ENCODE measurements around the gene BCR. TPM values are rescaled to one million over a fixed set of nuclear protein-coding genes. Genes with fewer than 3 reads are reported as not detected.

BCR gene
- total RNA-seq, 1 donor from 2014 or later = 88.0 TPM

DNA sequence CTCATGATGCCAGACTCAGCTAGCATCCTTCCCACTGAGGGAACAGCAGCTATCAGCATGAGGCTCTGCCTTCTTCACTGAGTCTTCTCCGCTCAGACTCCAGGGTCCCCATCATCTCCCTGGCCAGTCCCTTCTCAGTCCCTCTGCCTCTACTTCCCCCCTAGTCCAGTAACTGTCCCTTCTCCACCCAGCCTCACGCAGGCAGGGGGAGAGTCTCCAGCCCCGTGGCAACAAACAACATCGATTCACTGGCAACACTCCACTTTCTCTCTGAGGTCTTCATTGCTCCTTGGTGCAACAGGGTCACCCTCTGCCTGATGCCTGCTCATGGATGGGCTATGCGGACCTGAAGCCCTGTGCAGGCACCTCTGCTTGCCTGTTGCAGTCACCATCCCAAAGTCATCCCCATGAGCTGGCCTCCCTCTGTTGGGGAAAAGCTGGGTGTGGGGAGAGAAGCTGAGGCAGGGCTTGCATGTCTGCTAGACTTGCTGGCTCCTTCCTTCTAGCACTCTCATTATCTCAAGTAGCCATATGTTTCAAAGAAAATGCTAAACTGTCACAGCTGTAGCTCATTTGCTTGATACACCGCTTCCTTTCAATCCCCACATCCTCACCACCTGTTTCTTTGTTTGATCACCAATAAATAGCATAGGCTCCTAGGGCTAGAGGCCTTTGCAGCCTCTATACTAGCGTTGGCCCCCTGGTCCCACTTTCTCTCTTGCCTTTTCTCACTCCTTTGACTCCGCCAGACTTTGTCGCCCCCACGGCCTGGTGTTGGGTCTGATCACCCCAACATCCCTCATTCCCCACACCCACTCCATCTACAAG lies 4.3 kb upstream of the BCR start:
- no peak for DNase-seq (ENCODE audit: low spot score)

DNA sequence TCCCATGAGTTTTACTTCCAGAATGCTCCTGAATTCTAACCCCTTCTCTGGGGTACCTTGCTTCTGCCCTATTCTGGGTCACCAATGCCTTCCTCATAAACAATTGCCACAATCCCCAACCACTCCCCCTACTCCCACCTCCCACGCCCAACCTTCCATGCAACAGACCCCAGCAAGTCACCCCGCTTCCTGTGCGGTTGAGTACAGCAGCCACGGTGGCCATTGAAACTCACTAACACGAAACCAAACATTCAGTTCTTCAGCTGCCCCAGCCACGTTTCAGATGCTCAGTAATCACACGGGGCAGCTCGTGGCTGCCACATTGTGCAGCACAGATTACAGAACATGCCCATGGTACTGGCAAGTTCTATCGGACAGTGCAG lies 3.7 kb upstream of the BCR start:
- no peak for DNase-seq (ENCODE audit: low spot score)

DNA sequence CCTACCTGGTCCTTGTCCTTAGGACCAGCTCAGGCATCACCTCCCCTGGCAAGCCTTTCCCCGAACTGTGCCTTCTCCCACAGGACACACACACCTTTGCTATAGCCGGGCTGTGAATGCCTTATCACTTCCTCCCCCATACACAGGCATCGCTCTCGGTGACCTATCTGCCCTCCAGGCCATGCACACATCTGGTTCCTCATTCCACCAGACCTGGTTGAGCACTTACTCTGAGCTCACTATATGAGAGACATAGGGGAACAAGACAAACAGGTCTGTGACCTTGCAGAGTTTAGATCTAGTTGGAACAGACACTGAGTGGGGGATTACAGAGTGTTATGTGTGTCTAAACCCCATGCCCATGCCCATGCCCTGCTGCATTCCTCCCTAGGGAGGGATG lies 3.1 kb upstream of the BCR start:
- no peak for DNase-seq (ENCODE audit: low spot score)

DNA sequence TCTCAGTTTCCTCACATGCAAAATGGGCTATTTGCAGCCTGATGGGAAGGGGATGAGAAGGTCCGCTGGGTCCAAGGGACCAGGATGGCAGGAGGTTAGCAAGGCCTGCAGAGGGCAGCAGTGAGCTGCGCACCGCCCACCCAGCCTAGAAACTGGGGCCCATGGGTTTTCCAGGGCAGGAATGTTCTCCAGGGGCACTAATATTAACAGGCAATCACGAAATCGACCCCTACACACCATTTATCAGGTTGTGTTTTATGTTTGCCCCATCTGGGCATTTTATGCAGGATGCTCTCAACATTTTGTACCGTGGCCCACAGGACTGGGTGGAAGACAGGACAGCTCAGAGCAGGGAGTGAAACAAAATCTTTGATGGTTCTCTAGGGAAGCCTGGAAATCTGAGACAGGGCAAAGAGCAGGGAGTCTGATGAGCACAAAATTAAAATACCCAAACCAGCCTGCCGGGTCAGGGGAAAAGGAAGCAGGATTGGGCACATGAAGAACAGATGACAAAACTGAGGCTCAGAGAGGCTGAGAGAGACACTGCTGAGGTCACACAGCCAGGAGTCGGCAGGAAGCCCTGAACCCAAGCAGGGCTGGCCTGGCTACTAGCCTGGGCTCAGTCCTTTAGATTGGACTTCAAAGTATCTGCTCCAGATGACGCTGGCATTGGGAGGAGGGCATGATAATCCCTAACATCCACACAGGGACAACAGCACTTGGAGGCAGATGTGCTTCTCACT lies 1.6 kb upstream of the BCR start:
- DNase-seq (ENCODE audit: low spot score) = no peak

DNA sequence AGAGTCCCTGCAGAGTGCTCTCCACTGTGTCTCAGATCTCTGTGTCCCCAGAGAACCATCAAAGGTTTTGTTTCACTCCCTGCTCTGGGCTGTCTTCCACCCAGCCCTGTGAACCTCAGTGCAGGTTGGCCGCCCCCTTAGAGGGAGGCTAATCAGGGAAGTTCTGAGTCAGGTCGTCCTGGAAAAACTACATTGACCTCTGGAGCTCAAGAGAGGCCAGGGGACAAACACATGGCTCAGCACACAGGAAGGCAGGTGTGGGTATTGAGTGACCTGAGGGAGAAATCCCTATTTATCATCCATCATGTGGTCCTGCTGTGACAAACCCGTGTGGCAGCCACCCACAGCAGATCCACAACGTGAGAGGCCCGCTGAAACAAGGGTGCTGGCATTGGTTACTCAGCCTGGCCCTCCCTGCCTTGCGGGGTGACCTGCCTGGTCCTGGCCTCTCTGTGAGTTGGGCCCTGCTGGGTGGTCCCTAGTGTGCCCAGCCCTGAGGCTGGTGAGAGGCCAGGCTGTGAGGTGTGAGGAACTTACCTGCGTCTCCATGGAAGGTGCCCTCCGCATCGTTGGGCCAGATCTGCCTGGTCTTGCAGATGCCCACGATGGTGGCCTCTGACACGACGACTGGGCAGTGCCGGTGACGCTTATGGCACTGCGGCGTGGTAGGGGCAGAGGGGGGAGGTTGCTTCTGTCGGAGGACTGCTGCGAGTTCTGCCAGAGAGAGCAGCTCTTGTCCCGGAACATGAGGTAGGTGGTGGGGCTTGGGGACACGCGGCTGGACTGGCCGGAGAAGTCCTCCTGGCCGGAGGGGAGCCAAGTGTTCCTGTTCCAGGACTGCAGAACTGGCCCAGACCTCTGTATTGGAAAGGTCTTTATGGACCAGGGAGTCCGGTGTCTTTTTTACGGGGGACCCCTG lies 669 bp upstream of the BCR start:
- DNase-seq (ENCODE audit: low spot score) = no peak

DNA sequence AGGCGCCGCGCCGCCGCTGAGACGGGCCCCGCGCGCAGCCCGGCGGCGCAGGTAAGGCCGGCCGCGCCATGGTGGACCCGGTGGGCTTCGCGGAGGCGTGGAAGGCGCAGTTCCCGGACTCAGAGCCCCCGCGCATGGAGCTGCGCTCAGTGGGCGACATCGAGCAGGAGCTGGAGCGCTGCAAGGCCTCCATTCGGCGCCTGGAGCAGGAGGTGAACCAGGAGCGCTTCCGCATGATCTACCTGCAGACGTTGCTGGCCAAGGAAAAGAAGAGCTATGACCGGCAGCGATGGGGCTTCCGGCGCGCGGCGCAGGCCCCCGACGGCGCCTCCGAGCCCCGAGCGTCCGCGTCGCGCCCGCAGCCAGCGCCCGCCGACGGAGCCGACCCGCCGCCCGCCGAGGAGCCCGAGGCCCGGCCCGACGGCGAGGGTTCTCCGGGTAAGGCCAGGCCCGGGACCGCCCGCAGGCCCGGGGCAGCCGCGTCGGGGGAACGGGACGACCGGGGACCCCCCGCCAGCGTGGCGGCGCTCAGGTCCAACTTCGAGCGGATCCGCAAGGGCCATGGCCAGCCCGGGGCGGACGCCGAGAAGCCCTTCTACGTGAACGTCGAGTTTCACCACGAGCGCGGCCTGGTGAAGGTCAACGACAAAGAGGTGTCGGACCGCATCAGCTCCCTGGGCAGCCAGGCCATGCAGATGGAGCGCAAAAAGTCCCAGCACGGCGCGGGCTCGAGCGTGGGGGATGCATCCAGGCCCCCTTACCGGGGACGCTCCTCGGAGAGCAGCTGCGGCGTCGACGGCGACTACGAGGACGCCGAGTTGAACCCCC lies 798 bp downstream of the BCR start:
- DNase-seq (ENCODE audit: low spot score) = no peak

DNA sequence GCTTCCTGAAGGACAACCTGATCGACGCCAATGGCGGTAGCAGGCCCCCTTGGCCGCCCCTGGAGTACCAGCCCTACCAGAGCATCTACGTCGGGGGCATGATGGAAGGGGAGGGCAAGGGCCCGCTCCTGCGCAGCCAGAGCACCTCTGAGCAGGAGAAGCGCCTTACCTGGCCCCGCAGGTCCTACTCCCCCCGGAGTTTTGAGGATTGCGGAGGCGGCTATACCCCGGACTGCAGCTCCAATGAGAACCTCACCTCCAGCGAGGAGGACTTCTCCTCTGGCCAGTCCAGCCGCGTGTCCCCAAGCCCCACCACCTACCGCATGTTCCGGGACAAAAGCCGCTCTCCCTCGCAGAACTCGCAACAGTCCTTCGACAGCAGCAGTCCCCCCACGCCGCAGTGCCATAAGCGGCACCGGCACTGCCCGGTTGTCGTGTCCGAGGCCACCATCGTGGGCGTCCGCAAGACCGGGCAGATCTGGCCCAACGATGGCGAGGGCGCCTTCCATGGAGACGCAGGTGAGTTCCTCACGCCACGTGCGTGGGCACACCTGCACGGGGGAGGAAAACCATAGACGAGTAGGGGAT lies 1.5 kb downstream of the BCR start:
- no peak for DNase-seq (ENCODE audit: low spot score)

DNA sequence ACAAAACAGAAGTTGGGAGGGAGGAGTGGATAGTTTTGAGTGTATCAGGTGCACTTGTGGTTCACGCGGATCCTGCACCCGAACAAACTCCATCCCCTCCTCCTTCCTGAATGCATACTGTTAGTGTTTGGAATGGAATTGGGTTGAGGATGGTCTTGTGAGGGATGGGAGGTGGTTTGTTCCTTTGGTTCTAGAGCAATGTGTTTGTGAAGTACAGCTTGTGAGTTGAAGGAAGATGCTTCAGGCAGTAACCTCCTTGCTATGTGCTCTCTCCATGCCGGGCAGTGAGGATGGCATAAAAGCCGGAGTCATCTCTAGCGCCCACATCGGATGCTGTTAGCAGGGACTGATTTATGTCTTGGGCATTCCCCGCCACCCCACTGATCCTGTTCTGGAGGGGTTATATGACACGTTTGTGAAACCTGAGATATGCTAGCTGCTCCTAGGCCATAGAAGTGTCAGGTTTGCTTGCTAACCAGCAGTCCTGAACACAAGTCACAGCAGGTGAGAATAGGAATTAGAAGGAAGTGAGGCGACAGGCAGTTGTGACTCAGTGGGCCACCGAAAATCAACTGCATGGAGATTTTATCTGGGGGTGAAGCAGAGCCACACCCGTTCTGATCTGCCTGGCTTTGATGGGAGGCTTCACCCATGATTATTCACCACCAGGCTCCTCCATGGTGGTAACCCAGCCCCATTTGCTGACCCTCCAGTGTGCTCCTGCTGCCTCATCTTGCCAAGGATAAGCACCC lies 2.2 kb downstream of the BCR start:
- no peak for DNase-seq (ENCODE audit: low spot score)

DNA sequence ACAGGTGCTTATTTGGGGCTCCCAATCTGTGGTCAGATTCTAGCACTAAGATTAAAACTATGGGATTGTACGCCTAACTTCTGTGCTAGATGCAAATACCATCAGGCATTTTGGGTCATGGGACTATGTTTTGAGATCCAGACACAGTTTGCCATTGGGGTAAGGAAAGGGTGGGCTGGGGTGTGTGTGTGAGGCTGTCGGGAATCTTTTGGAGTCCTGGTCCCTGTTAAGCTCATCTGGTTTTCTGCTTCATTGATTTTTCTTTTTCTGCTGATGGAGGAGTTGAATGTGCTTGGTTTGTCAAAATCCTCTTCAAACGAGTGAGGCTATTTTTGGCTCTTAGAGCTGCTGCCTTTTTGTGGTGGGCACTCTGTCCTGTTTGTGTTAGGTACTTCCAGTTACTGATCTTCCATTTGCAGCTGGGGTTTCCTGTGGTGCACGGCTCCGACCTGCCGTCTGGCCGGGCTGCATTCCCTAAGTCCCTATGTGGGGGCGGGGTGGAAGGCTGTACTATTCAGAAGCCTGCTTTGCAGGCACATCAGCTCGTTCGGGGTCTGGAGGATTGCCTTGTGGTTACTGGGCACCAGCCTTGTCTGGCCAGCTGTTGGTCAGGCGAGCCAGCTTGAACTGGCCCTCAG lies 2.9 kb downstream of the BCR start:
- no peak for DNase-seq (ENCODE audit: low spot score)

DNA sequence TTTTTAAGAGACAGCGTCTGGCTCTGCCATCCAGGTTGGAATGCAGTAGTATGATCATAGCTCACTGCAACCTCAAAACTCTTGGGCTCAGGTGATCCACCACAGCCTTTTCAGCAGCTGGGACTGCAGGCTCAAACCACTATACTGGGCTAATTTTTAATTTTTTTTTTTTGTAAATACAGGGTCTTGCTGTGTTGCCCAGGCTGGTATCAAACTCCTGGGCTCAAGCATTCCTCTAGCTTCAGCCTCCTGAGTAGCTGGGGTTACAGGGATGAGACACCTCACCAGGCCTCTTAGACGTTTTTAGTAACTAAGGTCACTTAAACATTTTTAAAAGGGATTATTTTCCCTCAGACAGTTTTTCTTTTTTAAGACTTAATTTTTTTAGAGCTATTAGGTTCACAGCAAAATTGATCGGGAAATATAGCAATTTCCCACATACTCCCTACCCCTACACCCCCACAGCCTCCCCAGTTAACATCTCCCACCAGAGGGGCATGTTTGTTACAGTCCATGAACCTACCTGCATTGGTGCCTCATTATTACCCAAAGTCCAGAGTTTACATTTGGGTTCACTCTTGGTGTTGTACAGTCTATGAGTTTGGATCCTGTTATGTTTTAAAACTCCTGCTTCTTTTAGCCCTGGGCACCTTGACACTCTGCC lies 3.9 kb downstream of the BCR start:
- no peak for DNase-seq (ENCODE audit: low spot score)

DNA sequence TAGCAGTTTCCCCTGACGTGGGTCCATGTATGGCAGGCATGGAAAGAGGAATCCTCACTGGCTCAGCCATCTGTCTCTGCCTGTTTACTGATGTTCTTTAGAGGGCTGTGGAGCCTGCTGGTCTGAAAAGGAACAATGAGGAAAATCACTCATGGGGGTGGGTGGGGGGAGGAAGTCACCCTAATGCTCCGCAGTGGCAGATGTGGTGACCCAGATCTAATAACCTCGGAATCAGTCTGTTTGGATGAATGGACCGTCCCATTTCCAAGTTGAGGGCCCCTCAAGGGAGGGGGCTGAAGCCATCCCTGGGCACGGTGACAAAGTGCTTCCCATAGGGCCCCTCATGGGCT lies 4.4 kb downstream of the BCR start:
- DNase-seq (ENCODE audit: low spot score) = no peak

DNA sequence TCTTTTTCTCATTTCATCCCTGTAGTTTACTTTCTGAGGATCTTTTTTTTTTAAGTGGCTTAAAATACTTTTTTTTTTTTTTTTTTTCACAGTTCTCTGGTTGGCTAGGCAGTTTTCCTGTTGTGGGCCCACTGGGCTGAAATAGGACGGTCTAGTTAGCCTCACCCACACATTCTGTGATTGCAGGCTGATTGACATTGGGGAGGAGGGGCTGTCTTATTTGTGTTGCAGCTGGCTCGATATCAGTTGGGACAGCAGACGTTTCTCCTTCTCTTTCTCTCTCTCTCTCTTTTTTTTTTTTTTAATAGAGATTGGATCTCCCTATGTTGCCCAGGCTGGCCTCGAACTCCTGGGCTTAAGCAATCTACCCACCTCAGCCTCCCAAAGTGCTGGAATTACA lies 6.9 kb downstream of the BCR start:
- DNase-seq (ENCODE audit: low spot score) = no peak

DNA sequence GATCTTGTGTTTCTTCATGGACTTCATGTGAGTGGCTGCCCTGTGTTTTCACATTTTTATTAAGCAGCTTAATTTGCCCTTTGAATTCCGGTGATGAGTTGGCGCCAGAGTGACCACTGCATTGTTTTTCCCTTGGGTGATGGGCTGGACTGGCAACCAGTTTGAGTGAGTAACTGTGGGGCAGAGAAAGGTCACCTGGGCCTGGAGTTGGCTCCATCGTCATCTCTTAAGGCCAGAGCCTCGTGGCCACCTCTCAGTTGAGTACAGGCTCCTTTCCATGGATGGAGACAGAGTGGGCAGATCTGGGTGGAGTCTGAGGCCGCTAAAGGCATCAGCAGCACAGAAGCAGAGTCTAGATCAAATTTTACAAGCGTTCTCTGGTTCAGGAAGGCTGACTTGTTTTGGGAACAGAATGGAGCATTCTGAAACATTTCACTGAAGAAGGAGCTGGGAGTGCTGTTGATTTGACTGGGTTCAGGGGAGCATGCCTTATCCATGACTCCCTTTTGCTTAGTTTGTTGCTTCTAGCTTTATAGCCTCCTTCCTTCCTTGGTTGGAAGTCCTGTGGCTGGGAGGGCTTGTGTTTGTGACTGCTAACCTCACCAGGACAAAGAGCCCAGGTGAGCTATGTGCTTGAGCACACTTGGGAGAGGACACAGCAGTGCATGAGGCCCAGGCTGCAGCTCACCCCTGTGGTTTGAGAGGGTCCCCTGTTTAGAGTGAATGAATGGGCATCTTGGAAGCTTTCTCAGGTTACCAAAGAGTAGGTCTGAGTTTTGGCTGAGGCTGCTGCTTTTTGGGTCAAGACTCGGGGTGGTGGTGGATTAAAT lies 7.8 kb downstream of the BCR start:
- no peak for DNase-seq (ENCODE audit: low spot score)

DNA sequence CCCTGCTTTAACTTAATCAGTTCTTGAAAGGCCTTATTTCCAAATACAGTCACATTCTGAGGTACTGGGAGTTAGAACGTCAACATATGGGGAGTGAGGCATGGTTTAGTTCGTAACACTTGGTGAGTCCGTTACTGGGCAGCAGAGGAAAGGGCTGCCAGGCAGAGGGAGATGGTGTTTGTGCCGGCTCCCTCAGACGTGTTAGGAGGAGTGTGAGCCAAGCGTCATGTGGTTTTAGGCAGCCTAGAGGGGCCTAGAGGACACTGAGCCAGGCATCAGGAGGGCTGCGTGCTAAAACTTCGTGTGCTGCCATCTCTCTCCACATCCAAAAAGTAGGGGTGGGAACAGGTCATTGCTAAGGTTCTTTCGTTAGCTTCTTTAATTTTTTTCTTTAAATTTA lies 10.2 kb downstream of the BCR start:
- DNase-seq (ENCODE audit: low spot score) = no peak

DNA sequence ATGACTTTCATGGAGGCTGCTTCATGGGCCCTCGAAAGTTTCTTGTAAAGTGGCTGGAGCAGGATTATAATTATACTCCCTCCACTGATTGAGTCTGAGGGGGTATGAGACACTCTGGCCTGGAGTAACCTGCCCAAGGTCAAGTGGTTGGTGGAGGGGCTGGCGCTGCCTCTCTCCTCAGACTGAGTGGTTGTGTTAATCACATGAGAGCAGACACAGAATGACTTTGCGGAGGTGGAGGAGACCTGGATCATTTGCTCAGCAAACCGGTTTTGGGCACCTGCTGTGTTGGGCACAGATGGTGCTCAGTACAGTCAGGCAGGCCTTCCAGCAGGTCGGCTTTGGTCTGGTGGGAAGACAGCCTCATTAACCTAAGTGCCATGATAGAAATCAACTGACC lies 11.8 kb downstream of the BCR start:
- DNase-seq (ENCODE audit: low spot score) = no peak

DNA sequence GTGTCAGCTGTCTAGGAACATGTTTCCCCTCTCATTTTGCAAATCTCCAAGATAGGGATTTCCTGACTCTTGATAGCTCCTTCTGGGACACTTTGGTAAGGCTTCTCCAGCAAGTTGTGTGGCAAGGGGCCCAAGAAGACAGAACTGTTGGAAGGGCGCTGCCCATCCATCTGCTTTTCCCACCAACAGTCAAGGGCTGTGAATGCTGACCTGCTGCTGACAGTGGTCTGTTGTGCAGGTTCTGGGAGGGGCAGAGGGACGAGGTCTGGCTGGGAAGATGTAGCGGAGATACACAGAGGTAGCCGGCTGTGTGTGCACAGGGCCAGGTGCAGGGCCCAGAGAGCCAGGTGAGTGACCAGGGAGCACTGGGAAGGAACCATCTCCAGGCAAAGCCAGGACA lies 12.2 kb downstream of the BCR start:
- no peak for DNase-seq (ENCODE audit: low spot score)

DNA sequence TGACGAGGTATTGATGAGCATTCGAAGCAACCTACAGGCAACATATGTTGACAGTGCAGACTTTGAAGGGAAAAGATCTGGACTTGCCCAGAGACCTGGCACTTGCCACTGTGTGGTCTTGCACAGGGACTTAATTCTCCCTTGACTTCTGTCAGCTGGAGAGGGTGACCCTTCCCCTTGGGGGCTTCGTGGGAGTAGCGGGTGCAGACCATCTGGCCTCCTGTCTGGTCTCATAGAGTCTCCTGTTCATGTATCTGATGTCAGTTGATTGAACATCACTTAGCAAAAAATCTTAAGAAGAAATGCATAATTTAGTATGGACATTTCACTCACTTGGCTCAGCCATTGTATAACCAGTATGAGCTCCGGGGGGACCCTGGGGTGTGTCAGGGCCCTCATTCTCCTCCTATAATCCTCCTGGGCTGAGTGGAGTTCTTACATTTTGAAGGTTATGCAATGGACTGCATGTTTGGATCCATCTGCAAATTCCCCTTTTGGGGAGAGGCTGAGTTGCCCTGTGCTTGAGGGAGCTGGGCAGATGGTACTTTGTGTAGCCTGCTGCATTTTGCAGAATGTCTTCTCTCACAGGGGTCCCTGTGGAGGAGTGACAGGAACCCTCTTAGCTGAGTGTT lies 13.0 kb downstream of the BCR start:
- no peak for DNase-seq (ENCODE audit: low spot score)

DNA sequence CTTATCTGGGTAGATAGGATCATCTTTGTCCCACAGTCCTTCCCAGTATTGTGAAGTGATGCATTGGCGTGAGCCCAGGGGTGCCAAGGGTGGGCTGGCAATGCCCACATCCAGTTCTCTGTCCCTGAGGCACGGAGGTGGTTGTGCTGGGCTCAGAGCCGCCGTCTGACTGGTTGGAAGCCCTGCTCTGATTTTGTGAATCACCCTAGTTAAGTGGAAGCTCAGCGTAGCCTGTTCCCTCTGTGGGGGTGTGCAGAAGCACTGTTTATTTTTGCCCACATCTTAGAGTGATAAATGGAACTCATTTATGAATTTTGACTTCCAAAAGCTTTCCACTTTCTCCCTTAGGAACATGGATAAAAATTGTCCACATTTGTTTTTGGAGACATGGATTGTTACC lies 13.6 kb downstream of the BCR start:
- DNase-seq (ENCODE audit: low spot score) = no peak
